ENCODE measurements around the gene JARID2. TPM values are rescaled to one million over a fixed set of nuclear protein-coding genes. Genes with fewer than 3 reads are reported as not detected.

JARID2 gene
- total and polyA plus RNA-seq, 4 donors, result 3.8 to 14.8 (median 12.0) TPM

DNA sequence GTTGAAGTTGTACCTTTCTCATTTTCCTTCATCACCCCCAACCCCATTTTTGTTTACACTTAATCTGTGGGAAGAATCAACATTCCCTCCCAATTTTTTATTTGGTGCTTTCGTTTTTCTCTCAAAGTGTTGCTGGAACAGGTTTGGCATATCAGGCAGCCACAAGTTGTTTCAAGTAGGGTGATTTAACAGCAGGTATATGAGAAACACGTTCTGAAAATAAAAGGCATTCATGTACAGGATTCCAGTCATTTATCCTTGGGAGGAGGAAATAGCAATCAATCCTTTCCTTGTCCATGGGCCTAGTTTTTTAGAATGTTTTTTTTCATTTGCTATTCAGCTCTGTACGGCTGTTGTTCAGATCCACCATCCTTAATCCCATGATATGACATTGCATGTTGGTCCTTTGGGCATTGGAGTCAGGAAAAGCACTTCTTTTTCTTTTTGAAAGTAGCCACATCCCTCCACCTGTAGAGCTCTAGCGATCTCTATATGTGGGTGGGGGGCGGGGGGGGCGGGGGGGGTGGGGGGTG, 120.2 kb downstream of the JARID2 start:
- 30 to 36% methylated on average over 6 of the region's 6 CpGs for WGBS, 2 donors
- TF ChIP-seq, protein P1, sequence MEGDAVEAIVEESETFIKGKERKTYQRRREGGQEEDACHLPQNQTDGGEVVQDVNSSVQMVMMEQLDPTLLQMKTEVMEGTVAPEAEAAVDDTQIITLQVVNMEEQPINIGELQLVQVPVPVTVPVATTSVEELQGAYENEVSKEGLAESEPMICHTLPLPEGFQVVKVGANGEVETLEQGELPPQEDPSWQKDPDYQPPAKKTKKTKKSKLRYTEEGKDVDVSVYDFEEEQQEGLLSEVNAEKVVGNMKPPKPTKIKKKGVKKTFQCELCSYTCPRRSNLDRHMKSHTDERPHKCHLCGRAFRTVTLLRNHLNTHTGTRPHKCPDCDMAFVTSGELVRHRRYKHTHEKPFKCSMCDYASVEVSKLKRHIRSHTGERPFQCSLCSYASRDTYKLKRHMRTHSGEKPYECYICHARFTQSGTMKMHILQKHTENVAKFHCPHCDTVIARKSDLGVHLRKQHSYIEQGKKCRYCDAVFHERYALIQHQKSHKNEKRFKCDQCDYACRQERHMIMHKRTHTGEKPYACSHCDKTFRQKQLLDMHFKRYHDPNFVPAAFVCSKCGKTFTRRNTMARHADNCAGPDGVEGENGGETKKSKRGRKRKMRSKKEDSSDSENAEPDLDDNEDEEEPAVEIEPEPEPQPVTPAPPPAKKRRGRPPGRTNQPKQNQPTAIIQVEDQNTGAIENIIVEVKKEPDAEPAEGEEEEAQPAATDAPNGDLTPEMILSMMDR (IDR thresholded peaks at IDR 0.05; ENCODE audit: control extremely low read depth, extremely low read depth), result no peak
- no peak overlapping the region for H3K27ac ChIP-seq (ENCODE audit: low read depth in 1 of 2, low read length in 1 of 2)
- ATAC-seq (ENCODE audit: insufficient read depth, low FRiP score) (no peak), DNase-seq (peak in 1 of 3 donors; percentile 56)
- no peaks in the 10 kb centered on the region for H3K27me3 ChIP-seq (ENCODE audit: control insufficient read depth in 3 of 3, insufficient read depth in 3 of 3, low read length in 2 of 3)
- H3K9me3 ChIP-seq (ENCODE audit: control insufficient read depth in 4 of 4, insufficient read depth in 3 of 4, low read length in 3 of 4), result no peaks in the 10 kb centered on the region
- H3K4me1 ChIP-seq (ENCODE audit: control insufficient read depth in 5 of 5, insufficient read depth in 5 of 5, low read length in 5 of 5), result peaks cover 6 to 53% (median 34%) of the 10 kb centered on the region in 5 donors
- H3K4me3 ChIP-seq, result no peak overlapping the region
- H3K36me3 ChIP-seq (ENCODE audit: control insufficient read depth in 4 of 4, insufficient read depth in 4 of 4, low read length in 4 of 4), result no peaks in the 10 kb centered on the region
- H3K9ac ChIP-seq (ENCODE audit: insufficient read depth in 1 of 2, low read length in 2 of 2), result peak overlapping the region in 1 of 2 donors; percentile 26

DNA sequence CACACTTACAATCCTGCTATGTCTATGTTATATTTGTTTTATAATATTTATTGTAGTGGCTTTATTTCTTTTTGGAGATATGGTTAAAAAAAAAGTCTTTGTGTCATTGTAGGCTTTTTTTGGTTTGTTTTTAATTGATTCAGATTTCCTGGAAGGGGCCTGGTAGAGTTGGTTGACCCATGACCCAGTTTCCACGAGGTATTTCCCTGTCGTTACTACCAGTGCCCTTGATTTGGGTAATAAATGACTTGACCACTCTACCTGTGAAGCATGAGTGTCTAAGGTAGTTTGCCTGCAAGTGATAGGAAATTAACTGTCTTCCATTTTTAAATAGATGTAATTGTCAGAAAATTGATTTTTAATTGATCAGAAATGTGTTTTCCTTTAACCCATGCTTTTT, 121.0 kb downstream of the JARID2 start:
- ATAC-seq (ENCODE audit: insufficient read depth, low FRiP score), result no peak
- peaks cover 8 to 60% (median 38%) of the 10 kb centered on the region in 5 donors for H3K4me1 ChIP-seq (ENCODE audit: control insufficient read depth in 5 of 5, insufficient read depth in 5 of 5, low read length in 5 of 5)
- WGBS, 2 donors, result 42 to 77% methylated on average over 2 of the region's 2 CpGs

DNA sequence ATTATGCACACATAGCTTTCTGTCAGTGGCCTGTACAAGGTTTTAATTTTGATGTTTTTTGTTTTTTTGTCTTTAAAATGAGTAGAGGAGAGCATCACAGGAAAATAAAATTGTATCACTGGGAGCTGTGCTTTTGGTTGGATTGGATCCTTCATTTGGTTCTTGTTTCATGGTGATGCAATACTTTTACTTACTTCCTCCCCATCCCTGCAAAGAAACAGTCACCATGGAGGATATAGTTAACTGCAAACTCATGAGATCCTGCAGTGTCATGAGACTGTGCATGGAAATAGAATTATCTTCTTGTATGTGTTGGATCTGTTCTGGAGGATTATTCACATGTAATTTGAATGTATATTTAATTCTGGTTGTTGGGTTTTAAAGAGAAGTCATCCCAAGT, 122.3 kb downstream of the JARID2 start:
- Histone ChIP-seq H3K4me1 (ENCODE audit: control insufficient read depth in 5 of 5, insufficient read depth in 5 of 5, low read length in 5 of 5) (peaks cover 8 to 61% (median 40%) of the 10 kb centered on the region in 5 donors), H3K36me3 (ENCODE audit: control insufficient read depth in 4 of 4, insufficient read depth in 4 of 4, low read length in 4 of 4) (no peaks in the 10 kb centered on the region), H3K9me3 (ENCODE audit: control insufficient read depth in 4 of 4, insufficient read depth in 3 of 4, low read length in 3 of 4) (no peaks in the 10 kb centered on the region), H3K27me3 (ENCODE audit: control insufficient read depth in 3 of 3, insufficient read depth in 3 of 3, low read length in 2 of 3) (no peaks in the 10 kb centered on the region), H3K4me3 (no peak overlapping the region), H3K9ac (ENCODE audit: insufficient read depth in 1 of 2, low read length in 2 of 2) (no peak overlapping the region), H3K27ac (ENCODE audit: low read depth in 1 of 2, low read length in 1 of 2) (no peak overlapping the region)
- TF ChIP-seq, protein P1 (IDR thresholded peaks at IDR 0.05; ENCODE audit: control extremely low read depth, extremely low read depth), result no peak
- no peak for DNase-seq
- no peak for ATAC-seq (ENCODE audit: insufficient read depth, low FRiP score)

More for the DNA sequence above, 121.0 kb downstream of the JARID2 start:
- H3K27me3 ChIP-seq (ENCODE audit: control insufficient read depth in 3 of 3, insufficient read depth in 3 of 3, low read length in 2 of 3), result no peaks in the 10 kb centered on the region
- TF ChIP-seq, protein P1 (IDR thresholded peaks at IDR 0.05; ENCODE audit: control extremely low read depth, extremely low read depth), result no peak
- no peak for DNase-seq
- no peaks in the 10 kb centered on the region for H3K9me3 ChIP-seq (ENCODE audit: control insufficient read depth in 4 of 4, insufficient read depth in 3 of 4, low read length in 3 of 4)
- H3K27ac ChIP-seq (ENCODE audit: low read depth in 1 of 2, low read length in 1 of 2), result no peak overlapping the region
- no peaks in the 10 kb centered on the region for H3K36me3 ChIP-seq (ENCODE audit: control insufficient read depth in 4 of 4, insufficient read depth in 4 of 4, low read length in 4 of 4)
- H3K4me3 ChIP-seq, result no peak overlapping the region
- H3K9ac ChIP-seq (ENCODE audit: insufficient read depth in 1 of 2, low read length in 2 of 2), result no peak overlapping the region

DNA sequence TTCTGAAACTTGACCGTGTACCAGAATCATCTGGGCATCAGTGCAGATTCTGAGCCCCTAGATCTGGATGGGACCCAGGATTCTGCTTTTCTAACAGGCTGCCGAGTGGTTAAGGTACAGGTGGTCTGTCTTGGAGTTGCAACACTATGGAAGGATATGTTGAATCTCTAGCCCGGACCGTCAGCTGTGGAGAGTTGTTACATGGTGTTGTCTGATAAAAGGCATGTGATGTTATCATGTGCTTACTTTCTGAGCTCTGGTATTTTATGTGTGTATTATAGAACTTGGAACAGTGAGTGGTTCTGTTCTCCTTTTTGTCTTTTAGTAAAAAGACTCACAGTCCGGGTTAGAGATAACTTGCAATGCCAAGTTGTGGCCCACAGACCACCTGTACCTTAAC, 123.0 kb downstream of the JARID2 start:
- peak in 1 of 3 donors; percentile 32 for DNase-seq
- no peaks in the 10 kb centered on the region for H3K36me3 ChIP-seq (ENCODE audit: control insufficient read depth in 4 of 4, insufficient read depth in 4 of 4, low read length in 4 of 4)
- H3K27ac ChIP-seq (ENCODE audit: low read depth in 1 of 2, low read length in 1 of 2), result no peak overlapping the region
- TF ChIP-seq, protein P1 (IDR thresholded peaks at IDR 0.05; ENCODE audit: control extremely low read depth, extremely low read depth), result no peak
- no peak overlapping the region for H3K4me3 ChIP-seq
- no peaks in the 10 kb centered on the region for H3K9me3 ChIP-seq (ENCODE audit: control insufficient read depth in 4 of 4, insufficient read depth in 3 of 4, low read length in 3 of 4)
- H3K9ac ChIP-seq (ENCODE audit: insufficient read depth in 1 of 2, low read length in 2 of 2), result no peak overlapping the region
- no peak for ATAC-seq (ENCODE audit: insufficient read depth, low FRiP score)
- WGBS, 2 donors, result 50 to 71% methylated on average over 5 of the region's 5 CpGs
- peaks cover 8 to 61% (median 40%) of the 10 kb centered on the region in 5 donors for H3K4me1 ChIP-seq (ENCODE audit: control insufficient read depth in 5 of 5, insufficient read depth in 5 of 5, low read length in 5 of 5)
- H3K27me3 ChIP-seq (ENCODE audit: control insufficient read depth in 3 of 3, insufficient read depth in 3 of 3, low read length in 2 of 3), result no peaks in the 10 kb centered on the region
